K562 (cell line): ENCODE data around the gene C19orf67. TPM values are rescaled to one million over a fixed set of nuclear protein-coding genes. Genes with fewer than 3 reads are reported as not detected.

Experiments used
- CHD1 ChIP-seq: fragments of 200-600 bp; sonication (generic); IDR thresholded peaks from one replicate; pipeline ENCODE4 v1.6.1; 2012; ENCODE audit warnings: mild to moderate bottlenecking, moderate library complexity, low read length, inconsistent platforms
- ETV1 ChIP-seq: fragments of 450-650 bp; conservative IDR thresholded peaks from 2 replicates; pipeline ENCODE4 v1.6.1; 2016; ENCODE audit warnings: missing genetic modification characterization, control low read depth, low read depth, missing compliant biosample characterization
- HMBOX1 ChIP-seq: sonication (generic); IDR thresholded peaks from 2 replicates; pipeline ENCODE4 v1.6.1; 2016
- NR2C2 ChIP-seq, 2 experiments: fragments of 200-800 bp in 1 of 2; sonication (Bioruptor generic) in 1 of 2; sonication (generic) in 1 of 2; formaldehyde crosslinking in 1 of 2; IDR thresholded peaks; 2 replicates each; pipeline versions ENCODE4 v1.6.1 to v1.8.0; 2016 to 2022; ENCODE audit warnings: mild to moderate bottlenecking in 1 of 2, missing compliant biosample characterization in 1 of 2, missing genetic modification characterization in 1 of 2, missing genetic modification reagents in 1 of 2
- PML ChIP-seq: IDR thresholded peaks from 2 replicates; pipeline ENCODE4 v1.6.1; 2012; ENCODE audit warnings: low read length, inconsistent platforms
- SMARCA5 ChIP-seq: fragments of 450-650 bp; IDR thresholded peaks from 2 replicates; pipeline ENCODE4 v1.6.1; 2016
- SRSF9 ChIP-seq: fragments of 200-400 bp; formaldehyde crosslinking; IDR thresholded peaks from 2 replicates; pipeline ENCODE4 v1.6.1; 2017; ENCODE audit warnings: low read depth, low read length, borderline replicate concordance
- ZBTB17 ChIP-seq: fragments of 450-650 bp; formaldehyde crosslinking; IDR thresholded peaks from 2 replicates; pipeline ENCODE4 v1.4.0; 2020; ENCODE audit warnings: mild to moderate bottlenecking
- ZC3H4 ChIP-seq: sonication (generic); formaldehyde crosslinking; IDR thresholded peaks from 2 replicates; pipeline ENCODE4 v1.9.0; 2021; ENCODE audit warnings: missing genetic modification reagents, borderline replicate concordance
- ZNF146 ChIP-seq: IDR thresholded peaks from one replicate; pipeline ENCODE4 v1.6.1; 2018; ENCODE audit warnings: missing compliant biosample characterization; ENCODE audit not compliant: unreplicated experiment
- ZNF23 ChIP-seq: fragments of 250-450 bp; sonication (Bioruptor Pico); IDR thresholded peaks from 2 replicates; pipeline ENCODE4 v1.4.0; 2020; ENCODE audit warnings: mild to moderate bottlenecking
- ZNF232 ChIP-seq: sonication (generic); formaldehyde crosslinking; IDR thresholded peaks from 2 replicates; pipeline ENCODE4 v1.8.0; 2022; ENCODE audit warnings: mild to moderate bottlenecking, missing genetic modification reagents
- ZNF444 ChIP-seq: fragments of 250-450 bp; sonication (Bioruptor Pico); IDR thresholded peaks from 2 replicates; pipeline ENCODE4 v1.4.0; 2020; ENCODE audit warnings: mild to moderate bottlenecking, moderate library complexity
- ZNF644 ChIP-seq: fragments of 200-800 bp; sonication (Bioruptor generic); IDR thresholded peaks from 2 replicates; pipeline ENCODE4 v1.6.1; 2016; ENCODE audit warnings: low read depth, missing genetic modification characterization, missing compliant biosample characterization
- ZNF830 ChIP-seq: fragments of 250-450 bp; sonication (Bioruptor Pico); IDR thresholded peaks from 2 replicates; pipeline ENCODE4 v1.5.0; 2021; ENCODE audit warnings: mild to moderate bottlenecking
- polyA plus RNA-seq, 8 experiments: library from polyadenylated mRNA; depleted of rRNA in 4 of 8; stranded (reverse) in 5 of 8; unstranded in 3 of 8; fragments of >200 nt; fragmentation: Nextera tagmentation in 2 of 8; fragmentation: Illumina TruSeq in 1 of 8; extraction: Ambion mirVana in 2 of 8; extraction: Trizol in 1 of 8; gene quantifications; 2 replicates each; pipeline versions ENCODE4 v1.2.1 to v1.2.3, GENCODE V29; 2011 to 2014; ENCODE audit warnings: inconsistent platforms in 1 of 8, missing spikeins in 1 of 8
- total RNA-seq, 7 experiments: library from RNA; depleted of rRNA in 6 of 7; stranded (reverse); fragments of >200 nt in 6 of 7; fragmentation: Illumina TruSeq in 2 of 7; extraction: Trizol in 2 of 7; gene quantifications; 2 replicates each; pipeline versions ENCODE4 v1.2.1 to v1.2.3, GENCODE V29; 2011 to 2021; ENCODE audit warnings: low replicate concordance in 1 of 7
- TF ChIP-seq, protein P1 (sequence below): fragments of 450-650 bp; formaldehyde crosslinking; IDR thresholded peaks from 2 replicates; pipeline ENCODE4 v1.4.0; 2022; ENCODE audit warnings: missing genetic modification characterization
- TF ChIP-seq, protein P2 (sequence below): fragments of 250-450 bp; sonication (Bioruptor Pico); IDR thresholded peaks from 2 replicates; pipeline ENCODE4 v1.4.0; 2020
- TF ChIP-seq, protein P3 (sequence below): IDR thresholded peaks from 2 replicates; pipeline ENCODE4 v1.6.1; 2014; ENCODE audit warnings: antibody characterized with exemption

C19orf67 gene
- total and polyA plus RNA-seq, 9 of the 15 experiments (the other 6 are each of a cell fraction or from before 2014, with no cell fraction given), result 0.29 to 1.8 (median 0.51) TPM; not detected in 3

- TF ChIP-seq ZC3H4 (no peak; the same call in 1 of the 2 replicates), ZNF23 (CRISPR knock-in tag) (no peak), ZNF830 (CRISPR knock-in tag) (no peak), PML (no peak), ZNF444 (CRISPR knock-in tag) (no peak), CHD1 (peak; percentile 76), ZNF146 (CRISPR knock-in tag) (no peak), SRSF9 (no peak), SMARCA5 (no peak), NR2C2 (CRISPR knock-in tag; IDR thresholded peaks at IDR 0.05) (peak; percentile 93), NR2C2 (tag; IDR thresholded peaks at IDR 0.05) (peak; percentile 99), ETV1 (tag) (no peak), ZNF644 (tag) (0 out of 2 replicates have a peak, but pooled peaks have one; percentile 42), HMBOX1 (no peak), ZBTB17 (CRISPR knock-in tag) (0 out of 2 replicates have a peak, but pooled peaks have one; percentile 14), ZNF232 (CRISPR knock-in tag) (no peak)
- TF ChIP-seq, protein P1, sequence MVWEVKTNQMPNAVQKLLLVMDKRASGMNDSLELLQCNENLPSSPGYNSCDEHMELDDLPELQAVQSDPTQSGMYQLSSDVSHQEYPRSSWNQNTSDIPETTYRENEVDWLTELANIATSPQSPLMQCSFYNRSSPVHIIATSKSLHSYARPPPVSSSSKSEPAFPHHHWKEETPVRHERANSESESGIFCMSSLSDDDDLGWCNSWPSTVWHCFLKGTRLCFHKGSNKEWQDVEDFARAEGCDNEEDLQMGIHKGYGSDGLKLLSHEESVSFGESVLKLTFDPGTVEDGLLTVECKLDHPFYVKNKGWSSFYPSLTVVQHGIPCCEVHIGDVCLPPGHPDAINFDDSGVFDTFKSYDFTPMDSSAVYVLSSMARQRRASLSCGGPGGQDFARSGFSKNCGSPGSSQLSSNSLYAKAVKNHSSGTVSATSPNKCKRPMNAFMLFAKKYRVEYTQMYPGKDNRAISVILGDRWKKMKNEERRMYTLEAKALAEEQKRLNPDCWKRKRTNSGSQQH (CRISPR knock-in tag), result no peak
- TF ChIP-seq, protein P2, sequence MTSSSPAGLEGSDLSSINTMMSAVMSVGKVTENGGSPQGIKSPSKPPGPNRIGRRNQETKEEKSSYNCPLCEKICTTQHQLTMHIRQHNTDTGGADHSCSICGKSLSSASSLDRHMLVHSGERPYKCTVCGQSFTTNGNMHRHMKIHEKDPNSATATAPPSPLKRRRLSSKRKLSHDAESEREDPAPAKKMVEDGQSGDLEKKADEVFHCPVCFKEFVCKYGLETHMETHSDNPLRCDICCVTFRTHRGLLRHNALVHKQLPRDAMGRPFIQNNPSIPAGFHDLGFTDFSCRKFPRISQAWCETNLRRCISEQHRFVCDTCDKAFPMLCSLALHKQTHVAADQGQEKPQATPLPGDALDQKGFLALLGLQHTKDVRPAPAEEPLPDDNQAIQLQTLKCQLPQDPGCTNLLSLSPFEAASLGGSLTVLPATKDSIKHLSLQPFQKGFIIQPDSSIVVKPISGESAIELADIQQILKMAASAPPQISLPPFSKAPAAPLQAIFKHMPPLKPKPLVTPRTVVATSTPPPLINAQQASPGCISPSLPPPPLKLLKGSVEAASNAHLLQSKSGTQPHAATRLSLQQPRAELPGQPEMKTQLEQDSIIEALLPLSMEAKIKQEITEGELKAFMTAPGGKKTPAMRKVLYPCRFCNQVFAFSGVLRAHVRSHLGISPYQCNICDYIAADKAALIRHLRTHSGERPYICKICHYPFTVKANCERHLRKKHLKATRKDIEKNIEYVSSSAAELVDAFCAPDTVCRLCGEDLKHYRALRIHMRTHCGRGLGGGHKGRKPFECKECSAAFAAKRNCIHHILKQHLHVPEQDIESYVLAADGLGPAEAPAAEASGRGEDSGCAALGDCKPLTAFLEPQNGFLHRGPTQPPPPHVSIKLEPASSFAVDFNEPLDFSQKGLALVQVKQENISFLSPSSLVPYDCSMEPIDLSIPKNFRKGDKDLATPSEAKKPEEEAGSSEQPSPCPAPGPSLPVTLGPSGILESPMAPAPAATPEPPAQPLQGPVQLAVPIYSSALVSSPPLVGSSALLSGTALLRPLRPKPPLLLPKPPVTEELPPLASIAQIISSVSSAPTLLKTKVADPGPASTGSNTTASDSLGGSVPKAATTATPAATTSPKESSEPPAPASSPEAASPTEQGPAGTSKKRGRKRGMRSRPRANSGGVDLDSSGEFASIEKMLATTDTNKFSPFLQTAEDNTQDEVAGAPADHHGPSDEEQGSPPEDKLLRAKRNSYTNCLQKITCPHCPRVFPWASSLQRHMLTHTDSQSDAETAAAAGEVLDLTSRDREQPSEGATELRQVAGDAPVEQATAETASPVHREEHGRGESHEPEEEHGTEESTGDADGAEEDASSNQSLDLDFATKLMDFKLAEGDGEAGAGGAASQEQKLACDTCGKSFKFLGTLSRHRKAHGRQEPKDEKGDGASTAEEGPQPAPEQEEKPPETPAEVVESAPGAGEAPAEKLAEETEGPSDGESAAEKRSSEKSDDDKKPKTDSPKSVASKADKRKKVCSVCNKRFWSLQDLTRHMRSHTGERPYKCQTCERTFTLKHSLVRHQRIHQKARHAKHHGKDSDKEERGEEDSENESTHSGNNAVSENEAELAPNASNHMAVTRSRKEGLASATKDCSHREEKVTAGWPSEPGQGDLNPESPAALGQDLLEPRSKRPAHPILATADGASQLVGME, result 0 out of 2 replicates have a peak, but pooled peaks have one; percentile 19
- TF ChIP-seq, protein P3, sequence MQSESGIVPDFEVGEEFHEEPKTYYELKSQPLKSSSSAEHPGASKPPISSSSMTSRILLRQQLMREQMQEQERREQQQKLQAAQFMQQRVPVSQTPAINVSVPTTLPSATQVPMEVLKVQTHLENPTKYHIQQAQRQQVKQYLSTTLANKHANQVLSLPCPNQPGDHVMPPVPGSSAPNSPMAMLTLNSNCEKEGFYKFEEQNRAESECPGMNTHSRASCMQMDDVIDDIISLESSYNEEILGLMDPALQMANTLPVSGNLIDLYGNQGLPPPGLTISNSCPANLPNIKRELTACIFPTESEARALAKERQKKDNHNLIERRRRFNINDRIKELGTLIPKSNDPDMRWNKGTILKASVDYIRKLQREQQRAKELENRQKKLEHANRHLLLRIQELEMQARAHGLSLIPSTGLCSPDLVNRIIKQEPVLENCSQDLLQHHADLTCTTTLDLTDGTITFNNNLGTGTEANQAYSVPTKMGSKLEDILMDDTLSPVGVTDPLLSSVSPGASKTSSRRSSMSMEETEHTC, result no peak
Measured at GRCh38 chr19:14118165-14119051, 32.8 kb upstream of the C19orf67 start (continued).
